Measurements from ENCODE around the gene NGLY1.

DNA sequence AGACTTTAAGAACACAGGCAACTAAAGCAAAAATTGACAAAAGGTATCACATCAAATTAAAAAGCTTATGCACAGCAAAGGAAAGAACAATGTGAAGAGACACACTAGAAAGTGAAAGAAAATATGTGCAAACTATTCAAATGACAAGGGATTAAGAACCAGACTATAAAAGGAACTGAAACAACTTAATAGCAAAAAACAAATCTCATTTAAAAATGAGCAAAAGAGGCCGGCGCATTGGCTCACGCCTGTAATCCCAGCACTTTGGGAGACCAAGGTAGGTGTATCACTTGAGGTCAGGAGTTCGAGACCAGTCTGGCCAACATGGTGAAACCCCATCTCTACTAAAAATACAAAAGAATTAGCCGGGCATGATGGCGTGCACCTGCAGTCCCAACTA is 14.4 kb downstream of the NGLY1 start:
- no peak for TF ChIP-seq EZH2 (IDR thresholded peaks at IDR 0.05)
- TF ChIP-seq POLR2A (IDR thresholded peaks at IDR 0.05; ENCODE audit: borderline replicate concordance, extremely low read depth, insufficient read depth, insufficient read length), result no peak
- TF ChIP-seq, protein P1, sequence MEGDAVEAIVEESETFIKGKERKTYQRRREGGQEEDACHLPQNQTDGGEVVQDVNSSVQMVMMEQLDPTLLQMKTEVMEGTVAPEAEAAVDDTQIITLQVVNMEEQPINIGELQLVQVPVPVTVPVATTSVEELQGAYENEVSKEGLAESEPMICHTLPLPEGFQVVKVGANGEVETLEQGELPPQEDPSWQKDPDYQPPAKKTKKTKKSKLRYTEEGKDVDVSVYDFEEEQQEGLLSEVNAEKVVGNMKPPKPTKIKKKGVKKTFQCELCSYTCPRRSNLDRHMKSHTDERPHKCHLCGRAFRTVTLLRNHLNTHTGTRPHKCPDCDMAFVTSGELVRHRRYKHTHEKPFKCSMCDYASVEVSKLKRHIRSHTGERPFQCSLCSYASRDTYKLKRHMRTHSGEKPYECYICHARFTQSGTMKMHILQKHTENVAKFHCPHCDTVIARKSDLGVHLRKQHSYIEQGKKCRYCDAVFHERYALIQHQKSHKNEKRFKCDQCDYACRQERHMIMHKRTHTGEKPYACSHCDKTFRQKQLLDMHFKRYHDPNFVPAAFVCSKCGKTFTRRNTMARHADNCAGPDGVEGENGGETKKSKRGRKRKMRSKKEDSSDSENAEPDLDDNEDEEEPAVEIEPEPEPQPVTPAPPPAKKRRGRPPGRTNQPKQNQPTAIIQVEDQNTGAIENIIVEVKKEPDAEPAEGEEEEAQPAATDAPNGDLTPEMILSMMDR (IDR thresholded peaks at IDR 0.05 in 2 of 3, conservative IDR thresholded peaks at IDR 0.05 in 1 of 3; ENCODE audit: borderline replicate concordance in 1 of 3, insufficient read depth in 1 of 3, low read depth in 2 of 3, low read length in 2 of 3), result no peak
- TF ChIP-seq ZNF274 (IDR thresholded peaks at IDR 0.05; ENCODE audit: low read depth, low read length), result no peak
- no peak for TF ChIP-seq SP1 (IDR thresholded peaks at IDR 0.05; ENCODE audit: low read depth)
- no peak for TF ChIP-seq CEBPB (IDR thresholded peaks at IDR 0.05; ENCODE audit: low read depth)
- TF ChIP-seq TCF7L2 (IDR thresholded peaks at IDR 0.05; ENCODE audit: borderline replicate concordance, extremely low read depth, insufficient read depth, insufficient read length), result no peak
- TF ChIP-seq YY1 (IDR thresholded peaks at IDR 0.05; ENCODE audit: extremely low read depth, insufficient replicate concordance, low read depth, low read length), result no peak
- TF ChIP-seq CBX3 (IDR thresholded peaks at IDR 0.05; ENCODE audit: low read depth), result no peak
